SK-N-SH (cell line): ENCODE measurements around the gene HEMGN. TPM values are rescaled to one million over a fixed set of nuclear protein-coding genes. Genes with fewer than 3 reads are reported as not detected.

Source experiments
- CHD2 ChIP-seq: fragments of 150-350 bp; IDR thresholded peaks from 2 replicates; pipeline ENCODE4 v1.6.1; 2018; ENCODE audit warnings: low read length; ENCODE audit not compliant: partially characterized antibody
- EP300 ChIP-seq, 2 experiments: IDR thresholded peaks; 2 replicates each; pipeline versions ENCODE4 v1.4.0 to v1.6.1; 2012; ENCODE audit warnings: borderline replicate concordance in 1 of 2, low read depth in 1 of 2, low read length in 1 of 2
- EZH2phosphoT487 ChIP-seq: fragments of 200-600 bp; sonication (generic); IDR thresholded peaks from 2 replicates; pipeline ENCODE4 v1.6.1; 2017; ENCODE audit warnings: low read depth, mixed run types, mild to moderate bottlenecking, antibody characterized with exemption, moderate library complexity, borderline replicate concordance
- FOSL2 ChIP-seq: IDR thresholded peaks from 2 replicates; pipeline ENCODE4 v1.4.0; 2012; ENCODE audit warnings: low read depth, mild to moderate bottlenecking, moderate library complexity, borderline replicate concordance
- FOXM1 ChIP-seq: IDR thresholded peaks from 2 replicates; pipeline ENCODE4 v1.4.0; 2012; ENCODE audit warnings: low read depth, mild to moderate bottlenecking
- GABPA ChIP-seq: IDR thresholded peaks from 2 replicates; pipeline ENCODE4 v1.4.0; 2012; ENCODE audit warnings: low read depth, mild to moderate bottlenecking
- GATA2 ChIP-seq: sonication (generic); formaldehyde crosslinking; IDR thresholded peaks from 2 replicates; pipeline ENCODE4 v1.5.0; 2020; ENCODE audit warnings: mild to moderate bottlenecking, missing genetic modification reagents
- IRF3 ChIP-seq: fragments of 150-350 bp; IDR thresholded peaks from 2 replicates; pipeline ENCODE4 v1.6.1; 2016; ENCODE audit warnings: mild to moderate bottlenecking, low read depth, low read length
- JUND ChIP-seq: IDR thresholded peaks from 2 replicates; pipeline ENCODE4 v1.4.0; 2012
- MEF2A ChIP-seq: IDR thresholded peaks from 2 replicates; pipeline ENCODE4 v1.4.0; 2012; ENCODE audit warnings: low read depth, borderline replicate concordance
- MXI1 ChIP-seq: IDR thresholded peaks from 2 replicates; pipeline ENCODE4 v1.6.1; 2012; ENCODE audit warnings: mild to moderate bottlenecking, low read depth, low read length, improper control_type of control experiment
- NFIC ChIP-seq: IDR thresholded peaks from 2 replicates; pipeline ENCODE4 v1.4.0; 2012; ENCODE audit warnings: borderline replicate concordance
- NRF1 ChIP-seq: IDR thresholded peaks from 2 replicates; pipeline ENCODE4 v1.6.1; 2012; ENCODE audit warnings: low read depth, mild to moderate bottlenecking, low read length
- POLR2AphosphoS5 ChIP-seq: IDR thresholded peaks from 2 replicates; pipeline ENCODE4 v1.6.1; 2012; ENCODE audit warnings: low read depth, low read length
- RAD21 ChIP-seq: IDR thresholded peaks from 2 replicates; pipeline ENCODE4 v1.6.1; 2012; ENCODE audit warnings: mild to moderate bottlenecking, low read length
- RCOR1 ChIP-seq: fragments of 150-350 bp; IDR thresholded peaks from 2 replicates; pipeline ENCODE4 v1.6.1; 2017; ENCODE audit warnings: antibody characterized with exemption, low read length
- RXRA ChIP-seq: IDR thresholded peaks from 2 replicates; pipeline ENCODE4 v1.4.0; 2012; ENCODE audit warnings: low read depth, mild to moderate bottlenecking, borderline replicate concordance
- SMC3 ChIP-seq: IDR thresholded peaks from 2 replicates; pipeline ENCODE4 v1.6.1; 2012; ENCODE audit warnings: low read depth, low read length, improper control_type of control experiment
- TAF1 ChIP-seq: IDR thresholded peaks from 2 replicates; pipeline ENCODE4 v1.6.1; 2012; ENCODE audit warnings: low read depth, mild to moderate bottlenecking, low read length, moderate library complexity, borderline replicate concordance
- TCF12 ChIP-seq: IDR thresholded peaks from 2 replicates; pipeline ENCODE4 v1.4.0; 2012
- USF1 ChIP-seq: IDR thresholded peaks from 2 replicates; pipeline ENCODE4 v1.4.0; 2012; ENCODE audit warnings: low read depth, borderline replicate concordance
- YY1 ChIP-seq: IDR thresholded peaks from 2 replicates; pipeline ENCODE4 v1.4.0; 2012; ENCODE audit warnings: low read depth, mild to moderate bottlenecking
- ZBTB33 ChIP-seq: IDR thresholded peaks from 2 replicates; pipeline ENCODE4 v1.4.0; 2012; ENCODE audit warnings: low read depth, borderline replicate concordance
- polyA plus RNA-seq, 3 experiments: library from polyadenylated mRNA; depleted of rRNA; stranded (reverse); fragments of >200 nt; gene quantifications; 2 replicates each; pipeline ENCODE4 v1.2.3, GENCODE V29; 2012

HEMGN gene
- polyA plus RNA-seq, 1 of the 3 experiments (the other 2 are of a cell fraction), result not detected

GRCh38 chr9:97982683-97983588 is 45.0 kb upstream of the HEMGN start, which contains the start of gene ANP32B (continued):
- peak; percentile 36 for TF ChIP-seq POLR2AphosphoS5
- TF ChIP-seq MXI1, result peak; percentile 34; the same call in 1 of the 2 replicates
- TF ChIP-seq RCOR1, result no peak; the same call in 1 of the 2 replicates
- no peak for TF ChIP-seq EZH2phosphoT487
- peak; percentile 69 for TF ChIP-seq YY1
- TF ChIP-seq GATA2 (CRISPR knock-in tag), result no peak
- 0 out of 2 replicates have a peak, but pooled peaks have one; percentile 6 for TF ChIP-seq TCF12
- TF ChIP-seq NRF1, result no peak; the same call in 1 of the 2 replicates
- TF ChIP-seq EP300 (IDR thresholded peaks at IDR 0.05; ENCODE audit: borderline replicate concordance in 1 of 2, low read depth in 1 of 2, low read length in 1 of 2), result no peak
- peak; percentile 46 for TF ChIP-seq GABPA
- peak; percentile 31 for TF ChIP-seq RAD21
- TF ChIP-seq ZBTB33, result no peak
- no peak; the same call in 1 of the 2 replicates for TF ChIP-seq NFIC
- no peak for TF ChIP-seq RXRA
- no peak for TF ChIP-seq IRF3
- TF ChIP-seq CHD2, result no peak
- no peak for TF ChIP-seq MEF2A
- TF ChIP-seq FOSL2, result no peak
- peak; percentile 41; the same call in 1 of the 2 replicates for TF ChIP-seq USF1
- TF ChIP-seq SMC3, result no peak
- TF ChIP-seq JUND, result no peak; the same call in 1 of the 2 replicates
- peak; percentile 74 for TF ChIP-seq TAF1
- no peak for TF ChIP-seq FOXM1
